Erythroblast (primary cell): ENCODE data around the gene TFPT.
"Not testable (repeated sequence)": the region's sequence is repeated elsewhere in the genome, so short reads cannot be mapped to it uniquely, and the experiment has no call there.

ENCODE experiments used
- GATA1 ChIP-seq: IDR thresholded peaks from 2 replicates; pipeline ENCODE4 v1.6.1; 2011; ENCODE audit warnings: low read depth, mild to moderate bottlenecking, control low read depth, low read length, moderate library complexity
- POLR2A ChIP-seq: IDR thresholded peaks from 2 replicates; pipeline ENCODE4 v1.6.1; 2011; ENCODE audit warnings: mild to moderate bottlenecking, low read length

GRCh38 chr19:54095859-54096616 is 19.4 kb downstream of the TFPT start:
- TF ChIP-seq POLR2A, GATA1: not testable (repeated sequence)
